ENCODE results near the gene SLC25A21.

Gene SLC25A21

GRCh38 chr14:37143475-37143874 lies 28.9 kb downstream of the SLC25A21 start:
- no peak for DNase-seq (ENCODE audit: low read depth)

- DNase-seq (ENCODE audit: low read depth): no peak
Observed at GRCh38 chr14:37142835-37143401, 29.5 kb downstream of the SLC25A21 start.

- DNase-seq (ENCODE audit: low read depth): no peak
Observed at GRCh38 chr14:37140176-37140575, 32.2 kb downstream of the SLC25A21 start.

- DNase-seq (ENCODE audit: low read depth): no peak
Observed at GRCh38 chr14:37139710-37140109, 32.7 kb downstream of the SLC25A21 start.

GRCh38 chr14:37138898-37139297 lies 33.5 kb downstream of the SLC25A21 start:
- no peak for DNase-seq (ENCODE audit: low read depth)

GRCh38 chr14:37133284-37133913 lies 39.0 kb downstream of the SLC25A21 start:
- DNase-seq (ENCODE audit: low read depth): no peak

- no peak for DNase-seq (ENCODE audit: low read depth)
Observed at GRCh38 chr14:37131205-37131604, 41.2 kb downstream of the SLC25A21 start.

- DNase-seq (ENCODE audit: low read depth): no peak
Observed at GRCh38 chr14:37129047-37129446, 43.4 kb downstream of the SLC25A21 start.

GRCh38 chr14:37124614-37125013 lies 47.8 kb downstream of the SLC25A21 start:
- no peak for DNase-seq (ENCODE audit: low read depth)

- DNase-seq (ENCODE audit: low read depth): no peak
Observed at GRCh38 chr14:37122919-37123639, 49.3 kb downstream of the SLC25A21 start.

GRCh38 chr14:37122288-37122687 lies 50.1 kb downstream of the SLC25A21 start:
- no peak for DNase-seq (ENCODE audit: low read depth)

GRCh38 chr14:37118673-37119366 lies 53.6 kb downstream of the SLC25A21 start:
- no peak for DNase-seq (ENCODE audit: low read depth)

GRCh38 chr14:37116933-37117849 lies 55.2 kb downstream of the SLC25A21 start:
- no peak for DNase-seq (ENCODE audit: low read depth)

GRCh38 chr14:37115406-37115805 lies 57.0 kb downstream of the SLC25A21 start:
- no peak for DNase-seq (ENCODE audit: low read depth)

- no peak for DNase-seq (ENCODE audit: low read depth)
Observed at GRCh38 chr14:37114559-37114958, 57.8 kb downstream of the SLC25A21 start.

GRCh38 chr14:37114002-37114401 lies 58.4 kb downstream of the SLC25A21 start:
- DNase-seq (ENCODE audit: low read depth): no peak

GRCh38 chr14:37098132-37098531 lies 74.3 kb downstream of the SLC25A21 start:
- no peak for DNase-seq (ENCODE audit: low read depth)

GRCh38 chr14:37094502-37094901 lies 77.9 kb downstream of the SLC25A21 start:
- DNase-seq (ENCODE audit: low read depth): no peak

- DNase-seq (ENCODE audit: low read depth): no peak
Observed at GRCh38 chr14:37093364-37093763, 79.0 kb downstream of the SLC25A21 start.

GRCh38 chr14:37091651-37092050 lies 80.8 kb downstream of the SLC25A21 start:
- DNase-seq (ENCODE audit: low read depth): no peak

GRCh38 chr14:37090026-37090425 lies 82.4 kb downstream of the SLC25A21 start:
- no peak for DNase-seq (ENCODE audit: low read depth)

- DNase-seq (ENCODE audit: low read depth): no peak
Observed at GRCh38 chr14:37089410-37089809, 83.0 kb downstream of the SLC25A21 start.

Measured in stimulated activated CD8-positive, alpha-beta memory T cell treated with anti-CD3 and anti-CD28 coated beads, Interleukin-15, amount 100 ng/mL, for 1 hour (primary cell).